Activated T-cell treated with anti-CD3 and anti-CD28 coated beads, Interleukin-2, amount 50 U/mL, for 1 hour (primary cell): Measurements from ENCODE around the gene CAST.

Experiments used
- DNase-seq: peaks from one replicate; pipeline ENCODE4 v3.0.0-alpha.2; 2020

The CAST gene

DNA sequence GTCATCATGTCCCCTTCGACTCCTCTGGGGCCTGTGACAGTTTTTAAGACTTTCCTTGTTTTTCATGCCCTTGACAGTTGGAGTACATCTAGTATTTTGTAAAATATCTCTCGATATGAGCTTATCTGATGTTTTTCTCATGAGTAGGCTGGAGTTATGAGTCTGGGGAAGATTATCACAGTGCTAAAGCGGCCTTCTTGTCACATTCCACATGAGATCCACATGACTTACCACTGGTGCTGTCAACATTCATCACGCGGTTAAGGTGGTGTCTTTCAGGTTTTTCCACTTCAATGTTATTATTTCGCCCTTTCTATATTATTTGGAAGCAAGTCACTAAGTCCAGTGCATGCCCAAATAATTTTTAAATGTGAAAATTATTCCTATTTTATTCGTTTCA lies 17.1 kb upstream of the CAST start:
- DNase-seq, result no peak

DNA sequence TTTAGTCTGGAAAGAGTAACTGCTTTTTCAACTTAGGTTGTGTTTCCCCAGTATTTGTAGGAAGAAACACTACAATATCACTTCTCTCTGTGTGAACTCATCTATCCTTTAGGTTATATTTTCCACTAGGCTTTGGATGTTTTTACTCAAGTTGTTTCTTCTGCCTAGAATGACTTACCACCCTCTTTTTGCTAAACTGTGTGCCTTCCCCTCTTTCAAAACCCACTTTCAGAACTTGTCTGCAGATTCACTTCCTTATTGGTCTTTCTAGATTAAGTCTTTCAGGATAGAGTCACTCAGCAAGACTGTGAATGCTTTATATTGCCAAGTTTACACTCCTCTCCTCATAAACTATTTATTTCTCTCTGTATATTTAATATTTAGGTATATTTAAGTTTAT lies 14.2 kb upstream of the CAST start:
- DNase-seq, result no peak

DNA sequence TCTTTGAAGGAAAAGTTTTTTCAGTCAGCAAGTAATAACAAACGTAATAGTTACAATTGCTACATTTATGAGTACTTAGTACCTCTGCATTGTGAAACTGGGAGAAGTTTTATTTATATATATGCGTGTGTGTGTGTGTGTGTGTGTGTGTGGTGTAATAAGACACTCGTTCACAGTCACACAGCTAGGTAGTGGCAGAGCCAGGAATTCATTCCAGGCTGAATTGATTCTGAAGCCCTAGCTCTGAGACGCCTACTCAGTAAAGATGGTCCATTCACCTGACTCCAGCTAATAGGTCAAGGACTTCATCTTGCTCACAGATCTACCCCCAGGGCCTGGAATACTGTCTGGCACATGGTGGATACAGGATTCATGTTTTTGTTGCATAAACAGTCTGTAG lies 13.6 kb upstream of the CAST start:
- DNase-seq, result no peak

DNA sequence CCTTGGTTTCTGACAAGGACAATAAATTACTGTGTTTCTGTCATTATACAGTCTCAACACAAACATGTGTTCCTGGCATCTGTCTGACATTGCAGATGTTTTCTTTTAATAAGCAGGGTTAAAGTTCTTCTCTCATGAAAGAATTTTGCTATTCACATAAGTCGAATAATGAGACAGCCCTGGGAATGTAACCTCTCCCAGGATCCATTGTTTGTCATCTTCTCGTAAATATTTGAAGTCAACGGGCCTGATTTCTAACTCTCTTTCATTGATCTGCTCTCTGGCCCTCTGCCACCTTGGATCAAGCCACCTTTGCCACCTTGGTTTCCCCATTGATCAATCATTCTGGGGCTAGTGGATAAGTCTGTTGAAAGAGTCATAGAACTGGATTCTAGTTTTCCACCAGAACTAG lies 12.9 kb upstream of the CAST start:
- DNase-seq, result no peak

DNA sequence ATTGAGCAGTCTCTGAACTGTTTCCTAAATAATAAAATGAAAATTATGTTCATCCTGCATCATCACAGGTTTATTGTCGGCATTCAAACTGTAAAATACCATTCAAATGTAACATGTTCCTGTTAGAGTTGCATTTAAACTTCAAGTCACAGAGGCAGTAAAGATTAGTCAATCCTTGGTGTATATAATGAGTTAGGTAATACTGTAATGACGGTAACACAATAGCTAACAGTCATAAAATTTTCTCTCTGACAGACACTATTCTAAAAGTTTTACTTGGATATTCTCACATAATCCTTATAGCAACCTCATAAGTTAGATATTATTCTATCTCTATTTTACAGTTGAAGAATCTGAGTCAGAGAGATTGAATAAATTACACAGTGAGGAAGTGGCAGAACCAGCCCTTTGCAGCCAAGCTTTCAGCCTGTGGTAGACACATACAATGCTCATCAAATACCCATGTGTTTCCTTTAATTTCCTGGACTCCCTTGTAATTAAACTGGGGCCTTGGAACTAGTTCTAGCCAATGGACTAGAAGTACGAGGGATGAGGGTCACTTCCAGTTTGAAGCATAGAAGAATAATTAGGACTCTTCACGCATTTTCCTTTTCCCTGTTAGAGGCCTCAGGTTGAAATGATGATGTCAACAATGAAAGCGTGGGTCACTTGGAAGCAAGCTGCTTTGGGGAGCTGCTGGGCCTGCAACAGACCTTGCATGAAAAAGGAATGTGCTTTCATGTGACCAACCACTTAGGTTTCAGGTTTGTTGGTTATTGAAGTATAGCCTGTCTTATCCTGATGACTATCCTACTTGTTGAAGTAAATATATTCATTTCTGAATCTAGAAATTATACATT lies 12.3 kb upstream of the CAST start:
- DNase-seq, result no peak

DNA sequence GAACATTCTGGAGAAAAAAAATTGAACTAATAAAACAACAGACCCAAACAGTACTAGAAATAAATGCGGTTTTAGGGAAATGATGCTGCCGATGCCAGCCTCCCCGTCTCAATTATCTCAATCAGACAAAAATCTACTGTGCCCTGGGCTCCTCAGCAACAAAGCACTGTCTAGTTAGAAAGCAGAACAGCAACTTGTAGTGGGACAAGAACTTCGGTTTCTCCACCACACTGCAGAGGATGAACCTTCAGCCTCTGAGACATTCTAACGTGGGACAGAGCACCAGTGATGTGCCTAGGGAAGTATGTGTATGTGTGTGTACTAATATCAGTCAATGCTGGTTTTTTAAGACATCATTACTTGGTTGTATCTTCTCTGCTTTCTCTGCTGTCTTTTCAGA lies 11.1 kb upstream of the CAST start:
- no peak for DNase-seq

DNA sequence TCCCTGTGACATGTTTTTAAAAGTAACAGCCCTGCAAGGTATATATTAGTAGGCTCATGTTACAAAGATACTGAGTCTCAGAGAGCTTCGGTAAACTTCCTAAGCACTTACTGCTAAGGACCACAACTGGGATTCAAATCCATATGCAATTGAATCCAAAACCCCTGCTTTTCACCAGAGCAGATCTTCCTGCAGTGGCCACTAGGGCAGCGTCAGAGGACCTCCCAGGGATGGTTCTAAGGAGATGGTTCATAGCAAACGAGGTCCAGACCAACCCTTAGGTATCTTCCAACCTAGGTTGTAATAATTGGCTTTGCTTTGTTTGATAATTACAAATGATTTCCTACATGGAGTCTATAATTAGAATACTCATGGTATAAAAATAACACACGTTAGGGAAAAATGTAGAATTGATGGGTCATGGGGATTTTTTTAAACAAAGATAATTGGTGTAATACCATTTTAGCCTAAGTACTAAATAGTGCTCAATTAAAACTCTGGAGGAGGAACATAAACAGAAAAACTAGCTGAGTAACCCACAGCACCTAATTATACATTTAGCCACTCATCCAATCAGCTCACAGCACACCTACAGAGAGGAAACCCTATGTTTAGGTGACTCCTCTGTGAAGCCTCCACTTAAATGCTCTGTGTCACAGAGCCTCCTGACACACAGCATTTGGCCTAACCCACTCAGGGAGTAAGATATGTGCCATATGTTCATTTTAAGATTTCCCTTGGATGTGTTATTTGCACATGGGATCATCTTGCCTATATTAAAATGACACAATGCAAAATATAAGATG lies 10.0 kb upstream of the CAST start:
- DNase-seq, result no peak

DNA sequence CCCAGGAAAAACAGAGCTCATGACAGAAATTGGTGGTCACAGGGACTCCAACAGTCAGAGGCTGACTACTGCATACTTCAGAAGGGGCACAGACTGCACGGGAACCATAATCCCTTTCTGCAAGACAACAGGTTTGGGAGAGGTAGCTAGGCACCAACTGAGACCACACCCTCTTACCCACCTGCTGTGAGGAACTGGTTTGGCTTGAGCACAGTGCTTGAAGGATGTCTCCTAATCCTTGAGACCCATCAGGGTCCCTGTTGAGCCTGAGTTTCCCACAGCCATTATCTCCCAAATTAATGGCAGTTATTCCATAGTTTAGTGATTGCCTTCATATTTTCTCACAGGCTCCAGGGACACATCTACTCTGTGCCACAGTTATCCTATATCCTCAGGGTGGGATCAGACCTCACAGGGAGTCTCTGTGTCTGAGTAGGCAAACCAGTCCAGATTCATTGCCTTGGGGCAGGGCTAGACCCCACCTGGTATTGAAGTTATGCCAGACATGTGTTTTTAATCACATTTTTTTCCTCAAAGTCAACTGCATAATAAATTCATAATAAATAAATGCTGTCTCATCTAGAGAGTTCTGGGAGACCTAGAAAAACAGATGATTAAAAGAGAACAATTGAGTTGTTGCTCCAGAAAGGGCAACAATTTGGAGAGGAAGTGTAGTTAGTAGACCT lies 9.3 kb upstream of the CAST start:
- no peak for DNase-seq

DNA sequence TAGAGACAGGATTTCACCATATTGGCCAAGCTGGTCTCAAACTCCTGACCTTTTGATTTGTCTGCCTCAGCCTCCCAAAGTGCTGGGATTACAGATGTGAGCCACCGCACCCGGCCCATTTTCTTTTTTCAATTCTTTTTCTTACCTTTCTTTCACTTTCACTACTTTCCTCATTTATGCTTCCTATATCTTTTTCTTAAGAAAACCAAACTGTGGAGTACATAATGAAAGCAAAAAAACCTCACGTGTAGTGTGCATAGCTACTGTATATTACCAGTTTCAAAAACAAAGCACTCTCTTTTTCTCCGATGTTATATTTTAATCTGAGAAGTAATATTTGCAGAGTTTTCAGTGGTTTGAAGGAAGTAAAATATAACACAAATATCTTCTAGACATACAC lies 8.0 kb upstream of the CAST start:
- DNase-seq, result no peak

DNA sequence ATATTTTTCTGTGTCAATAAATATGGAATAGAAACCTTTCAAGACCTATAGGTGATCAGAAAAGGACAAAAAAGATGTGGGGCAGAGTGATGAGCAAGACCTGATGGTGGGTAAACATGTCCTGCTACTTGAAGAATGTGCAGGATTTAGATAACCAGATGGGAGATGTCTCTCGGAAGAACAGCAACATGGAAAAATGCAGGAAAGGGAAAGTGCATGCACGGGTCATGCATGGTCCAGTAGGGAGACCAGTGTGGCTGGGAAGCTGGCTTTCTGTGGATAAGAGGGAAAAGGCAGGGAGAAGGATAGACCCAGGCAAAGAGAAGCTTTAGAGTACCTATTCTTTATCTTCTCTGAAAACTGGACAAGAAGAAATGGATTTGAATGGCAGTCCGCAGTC lies 7.1 kb upstream of the CAST start:
- DNase-seq, result no peak

DNA sequence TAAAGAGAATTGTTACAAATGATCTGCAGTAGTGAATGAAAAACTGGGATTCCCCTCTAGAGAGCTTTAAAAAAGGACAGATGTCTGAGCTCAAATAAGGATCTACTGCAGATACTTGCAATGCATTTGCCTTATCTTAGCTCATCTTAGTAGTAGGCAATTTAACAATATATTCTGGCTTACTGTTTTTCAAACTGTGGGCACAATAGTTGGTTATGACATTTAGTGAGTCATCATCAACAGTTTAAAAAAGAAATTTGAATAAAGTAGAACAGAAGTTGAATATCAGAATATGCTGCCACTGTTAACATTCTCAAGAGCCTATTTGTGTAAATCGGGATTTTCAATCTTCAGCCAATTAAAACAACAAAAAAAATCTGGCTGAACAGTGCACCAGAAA lies 6.7 kb upstream of the CAST start:
- DNase-seq, result no peak

DNA sequence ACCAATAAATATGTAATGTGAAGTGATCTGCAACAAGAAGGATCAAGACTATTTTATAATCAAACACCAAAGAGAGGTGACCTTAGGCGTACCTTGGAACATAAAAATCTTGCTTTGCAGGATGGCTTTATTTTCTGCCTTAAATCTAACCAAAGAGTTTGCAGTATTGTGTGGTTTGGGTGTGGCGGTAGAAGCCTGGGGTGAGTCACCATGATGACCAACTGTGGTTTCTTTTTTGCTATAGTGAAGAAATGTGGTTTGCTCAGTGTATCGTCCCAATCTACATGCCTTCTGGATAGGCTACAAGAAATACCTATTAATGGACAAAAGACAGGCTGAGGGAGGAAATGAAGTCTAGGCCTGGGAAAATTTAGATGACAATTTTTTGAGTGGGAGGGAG lies 5.1 kb upstream of the CAST start:
- DNase-seq, result no peak

DNA sequence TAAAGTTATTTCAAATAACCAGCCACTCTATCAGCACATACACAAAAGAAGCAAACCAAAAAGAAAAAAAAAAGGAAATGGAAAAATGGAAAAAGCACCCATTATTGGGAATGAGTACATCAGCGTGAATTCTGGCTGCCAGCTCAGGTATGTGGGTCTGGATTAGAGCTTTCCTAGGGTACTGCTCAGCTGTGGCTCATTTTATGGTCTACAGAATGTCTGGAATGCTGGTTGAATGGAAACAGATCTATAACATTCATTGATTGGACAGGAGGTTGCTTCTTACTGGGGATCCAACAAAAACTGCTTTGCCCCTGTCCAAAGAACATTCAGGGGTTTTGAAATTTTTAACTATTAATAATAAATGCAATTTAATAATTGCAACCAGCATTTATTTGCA lies 3.9 kb upstream of the CAST start:
- no peak for DNase-seq

DNA sequence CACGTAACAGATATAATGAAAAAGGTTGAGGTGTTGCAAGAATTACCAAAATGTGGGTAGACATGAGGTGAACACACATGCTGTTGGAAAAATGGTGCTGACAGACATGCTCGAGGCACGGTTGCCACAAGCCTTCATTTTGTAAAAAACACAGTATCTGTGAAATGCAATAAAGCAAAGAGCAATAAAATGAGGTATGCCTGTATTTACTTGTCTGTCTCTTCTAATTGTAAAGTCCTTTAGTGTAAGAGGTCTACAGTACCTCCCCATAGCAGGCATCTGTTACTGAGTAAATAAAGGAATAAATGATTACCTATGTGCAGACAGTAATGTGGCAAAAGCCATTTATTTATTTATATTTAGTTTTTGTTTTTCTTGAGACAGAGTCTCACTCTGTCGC lies 3.0 kb upstream of the CAST start:
- DNase-seq, result no peak

DNA sequence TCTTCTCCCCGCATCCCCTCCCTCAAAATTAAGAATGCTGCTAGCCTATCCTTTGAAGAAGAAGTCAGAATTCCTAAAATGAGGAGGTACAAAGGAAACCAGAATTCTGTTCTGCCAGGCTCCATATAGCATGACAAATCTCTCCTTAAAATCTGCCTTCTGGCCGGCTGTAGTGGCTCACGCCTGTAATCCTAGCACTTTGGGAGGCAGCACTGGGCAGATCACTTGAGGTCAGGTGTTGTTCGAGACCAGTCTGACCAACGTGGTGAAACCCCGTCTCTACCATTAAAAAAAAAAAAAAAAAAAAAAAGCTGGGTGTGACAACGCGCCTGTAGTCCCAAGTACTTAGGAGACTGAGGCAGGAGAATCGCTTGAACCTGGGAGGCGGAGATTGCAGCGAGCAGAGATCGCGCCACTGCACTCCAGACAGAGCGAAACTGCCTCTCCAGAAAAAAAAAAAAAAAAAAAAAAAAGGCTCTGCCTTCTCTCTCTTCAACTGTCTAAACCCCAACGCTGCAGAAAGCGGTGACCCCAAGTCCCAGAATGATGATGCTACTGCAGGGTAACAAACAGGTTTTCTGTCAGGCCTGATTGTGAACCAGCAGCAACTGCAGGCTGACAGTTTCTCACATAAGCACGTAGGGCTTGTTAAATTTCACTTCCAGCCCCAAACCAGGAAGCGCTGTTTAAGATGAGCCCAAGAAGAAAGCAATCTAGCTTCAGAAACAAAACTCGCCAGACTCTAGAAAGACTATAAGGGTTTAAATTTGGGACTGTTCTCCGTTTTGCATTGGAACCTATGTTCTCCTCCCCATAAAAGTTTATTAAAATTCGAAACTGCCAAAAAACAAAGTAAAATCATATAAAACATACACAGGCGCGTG lies 963 bp upstream of the CAST start:
- peak; percentile 52 for DNase-seq

DNA sequence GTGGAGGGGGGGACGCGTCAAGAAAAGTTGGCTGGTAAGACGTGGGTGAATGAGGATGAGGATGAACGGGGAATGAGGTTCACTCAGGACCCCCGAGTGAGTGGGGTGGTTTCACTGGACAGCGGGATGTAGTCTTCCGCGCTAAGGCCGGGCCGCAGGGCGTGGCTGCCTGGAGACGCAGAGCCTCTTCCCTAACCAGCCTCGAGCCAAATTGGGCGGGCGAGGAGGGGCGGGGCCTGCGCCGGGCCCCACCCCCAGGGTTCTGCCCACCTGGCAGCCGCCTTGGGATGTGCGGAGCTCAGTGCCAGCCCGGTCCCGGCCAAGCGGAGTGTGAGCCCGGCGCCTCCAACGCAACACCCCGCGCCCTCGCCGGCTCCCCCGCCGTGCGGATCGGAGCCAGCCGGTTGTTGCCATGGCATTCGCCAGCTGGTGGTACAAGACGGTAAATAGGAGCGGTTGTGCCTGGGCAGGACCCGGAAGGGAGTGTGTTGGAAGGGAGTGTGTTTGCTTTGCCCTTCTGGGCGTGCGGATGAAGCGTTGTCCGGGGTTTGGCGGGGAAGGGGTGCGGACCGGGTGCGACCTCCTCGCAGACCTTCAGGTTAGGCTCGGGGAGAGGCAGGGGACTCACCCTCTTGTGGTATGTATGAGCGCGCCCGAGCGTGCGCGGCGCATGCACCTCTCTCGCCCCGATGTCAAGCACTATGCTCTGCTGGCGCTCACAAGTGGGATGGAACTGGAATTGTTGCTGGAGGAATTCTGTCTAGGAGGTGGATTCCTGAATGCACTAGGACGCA lies 746 bp downstream of the CAST start:
- peak; percentile 94 for DNase-seq

DNA sequence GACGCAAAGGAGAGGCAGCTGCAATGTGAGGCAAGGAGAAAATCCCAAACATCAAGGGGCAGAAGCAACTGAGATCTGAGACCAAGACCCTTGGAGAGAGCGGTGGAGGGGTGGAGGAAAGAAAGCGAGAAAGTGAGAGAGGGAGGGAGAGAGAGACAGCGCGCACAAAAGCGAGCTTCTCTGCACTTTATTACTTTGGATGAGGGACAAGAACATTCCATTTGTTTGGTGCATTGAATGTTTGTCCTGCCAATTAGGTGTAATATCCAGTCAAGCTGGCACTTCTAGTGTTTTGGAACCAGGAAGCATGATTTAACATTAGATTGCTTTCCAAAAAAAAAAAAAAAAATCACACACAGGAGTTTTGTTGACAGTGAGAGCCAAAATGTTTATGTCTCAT lies 1.4 kb downstream of the CAST start:
- no peak for DNase-seq

DNA sequence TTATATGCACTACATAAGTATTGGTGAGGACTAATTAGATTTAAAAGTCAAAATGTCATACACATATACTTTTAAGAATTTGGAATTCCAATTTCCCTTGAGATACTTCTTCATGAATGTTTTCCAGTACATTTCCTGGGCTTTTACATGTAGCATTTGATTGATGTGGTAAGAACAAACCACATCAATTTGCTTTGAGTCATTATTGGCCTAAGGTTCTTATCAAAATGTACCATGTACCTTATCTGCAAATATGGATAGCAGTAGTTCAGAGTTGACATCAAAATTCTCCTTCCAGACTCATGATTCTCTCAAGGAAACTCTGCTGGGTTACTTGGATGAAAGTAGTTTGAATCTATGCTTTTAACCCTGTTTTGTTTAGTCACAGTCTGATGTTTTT lies 2.5 kb downstream of the CAST start:
- DNase-seq, result no peak

DNA sequence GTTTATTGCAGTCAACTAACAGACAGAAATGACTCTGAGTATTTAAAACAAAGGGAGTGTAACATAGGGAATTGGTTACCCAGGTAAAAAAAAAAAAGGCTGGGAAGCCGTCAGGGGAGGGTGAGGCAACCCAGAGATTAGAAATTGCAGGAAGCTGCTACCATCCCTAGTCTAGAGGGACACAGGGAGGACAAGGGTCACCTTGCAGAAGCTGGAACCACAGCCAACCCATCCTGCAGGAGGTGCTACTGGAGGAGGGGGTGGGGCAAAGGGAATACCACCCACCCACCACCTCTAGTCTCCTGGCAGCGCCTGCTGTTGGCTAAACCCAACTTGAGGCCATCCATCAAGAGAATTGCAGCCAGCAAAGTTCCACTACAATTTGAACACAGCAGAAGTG lies 6.5 kb downstream of the CAST start:
- DNase-seq, result no peak

DNA sequence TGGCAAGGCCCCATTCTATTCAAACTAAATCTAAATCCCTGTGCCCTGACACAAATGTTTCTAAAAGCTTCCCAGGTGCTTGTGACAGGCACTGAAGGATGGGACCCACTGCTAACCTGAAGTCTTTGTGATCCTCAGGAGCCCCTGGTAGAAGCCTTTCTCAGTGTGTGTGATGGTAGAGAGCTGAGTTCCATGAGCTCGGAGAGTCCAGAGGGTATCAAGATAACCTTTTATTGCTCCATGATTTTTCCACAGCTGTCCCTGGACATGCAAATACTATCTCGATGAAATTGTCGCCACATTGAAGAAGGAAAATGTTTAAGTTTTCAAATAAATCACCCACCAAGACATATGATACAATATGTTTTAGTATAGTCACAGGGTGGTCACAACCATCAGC lies 7.7 kb downstream of the CAST start:
- no peak for DNase-seq

DNA sequence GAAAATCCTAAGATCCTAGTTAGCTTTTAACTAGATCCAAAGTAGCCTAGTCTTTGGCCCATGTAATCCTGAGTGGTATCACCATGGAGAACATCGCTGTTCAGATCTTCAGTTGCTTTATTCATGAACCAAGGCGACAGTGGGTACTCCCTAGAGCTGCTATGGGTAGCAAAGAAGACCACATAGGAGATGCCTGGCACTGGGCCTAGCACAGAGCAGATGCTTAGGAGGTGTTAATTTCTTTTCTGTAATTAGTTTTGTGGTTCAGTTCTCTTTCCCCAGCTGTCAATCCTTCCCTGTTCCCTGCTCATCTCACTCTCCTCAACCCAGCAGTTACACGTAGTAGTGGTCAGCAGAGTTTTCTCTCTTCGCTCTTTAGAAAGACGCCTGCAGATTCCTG lies 9.3 kb downstream of the CAST start:
- no peak for DNase-seq

DNA sequence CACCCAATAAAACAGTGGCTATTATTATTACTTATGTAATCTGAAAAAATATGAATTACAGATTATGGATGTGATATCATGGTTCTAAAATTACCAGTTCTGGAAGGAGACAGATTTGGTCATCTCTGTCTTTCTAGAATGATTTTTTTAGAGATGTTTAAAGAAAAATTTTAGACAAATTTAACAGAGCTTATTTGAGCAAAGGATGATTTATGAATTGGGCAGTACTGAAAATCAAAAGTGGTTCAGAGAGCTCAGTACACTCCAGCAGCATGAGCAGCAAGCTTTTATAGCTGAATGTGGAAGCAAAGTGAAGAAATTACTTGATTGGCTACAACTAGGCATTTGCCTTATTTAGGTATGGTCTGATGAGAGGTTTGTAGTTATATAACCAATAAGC lies 11.0 kb downstream of the CAST start:
- no peak for DNase-seq
